HepG2 (cell line): ENCODE measurements around the gene ST8SIA4. TPM values are rescaled to one million over a fixed set of nuclear protein-coding genes. Genes with fewer than 3 reads are reported as not detected.

ENCODE experiments used
- CENPX ChIP-seq: sonication (generic); formaldehyde crosslinking; IDR thresholded peaks from 2 replicates; pipeline ENCODE4 v1.9.0; 2021; ENCODE audit warnings: mild to moderate bottlenecking, missing genetic modification reagents, moderate library complexity
- EEA1 ChIP-seq: sonication (generic); formaldehyde crosslinking; IDR thresholded peaks from 2 replicates; pipeline ENCODE4 v1.5.1; 2020; ENCODE audit warnings: mild to moderate bottlenecking, missing genetic modification reagents, borderline replicate concordance
- FOXJ3 ChIP-seq: sonication (generic); formaldehyde crosslinking; IDR thresholded peaks from 2 replicates; pipeline ENCODE4 v1.4.0; 2020; ENCODE audit warnings: missing genetic modification reagents, mild to moderate bottlenecking, borderline replicate concordance
- KAT7 ChIP-seq: IDR thresholded peaks from 2 replicates; pipeline ENCODE4 v1.6.1; 2018; ENCODE audit warnings: borderline replicate concordance, missing compliant biosample characterization
- MXD3 ChIP-seq: IDR thresholded peaks from 2 replicates; pipeline ENCODE4 v1.6.1; 2016; ENCODE audit warnings: mild to moderate bottlenecking, missing biosample characterization, missing genetic modification reagents
- NFAT5 ChIP-seq: sonication (generic); formaldehyde crosslinking; IDR thresholded peaks from 2 replicates; pipeline ENCODE4 v1.4.0; 2020; ENCODE audit warnings: missing genetic modification reagents
- WIZ ChIP-seq: sonication (generic); formaldehyde crosslinking; IDR thresholded peaks from 2 replicates; pipeline ENCODE4 v1.5.1; 2020; ENCODE audit warnings: mild to moderate bottlenecking, missing genetic modification reagents
- ZNF275 ChIP-seq: sonication (generic); formaldehyde crosslinking; IDR thresholded peaks from 2 replicates; pipeline ENCODE4 v1.8.0; 2022; ENCODE audit warnings: missing genetic modification reagents, mild to moderate bottlenecking, inconsistent platforms, borderline replicate concordance
- ZNF383 ChIP-seq: sonication (generic); formaldehyde crosslinking; IDR thresholded peaks from 2 replicates; pipeline ENCODE4 v1.4.0; 2020; ENCODE audit warnings: missing genetic modification reagents, mild to moderate bottlenecking, borderline replicate concordance
- ZNF740 ChIP-seq: sonication (generic); formaldehyde crosslinking; IDR thresholded peaks from 2 replicates; pipeline ENCODE4 v1.4.0; 2020; ENCODE audit warnings: missing genetic modification reagents
- polyA plus RNA-seq, 8 experiments: library from polyadenylated mRNA; depleted of rRNA in 3 of 8; stranded (reverse) in 7 of 8; unstranded in 1 of 8; fragments of >200 nt; fragmentation: Illumina TruSeq in 4 of 8; extraction: Trizol in 4 of 8; gene quantifications; 2 replicates each; pipeline versions ENCODE4 v1.2.1 to v1.2.3, GENCODE V29; 2011 to 2016; ENCODE audit warnings: low read depth in 4 of 8, missing spikeins in 1 of 8, mixed read lengths in 1 of 8; ENCODE audit not compliant: insufficient read depth in 1 of 8
- total RNA-seq, 5 experiments: library from RNA; depleted of rRNA; stranded (reverse); fragments of >200 nt; fragmentation: Illumina TruSeq; extraction: Trizol; gene quantifications; 2 replicates each; pipeline ENCODE4 v1.2.3, GENCODE V29; 2016; ENCODE audit warnings: low read depth in 1 of 5

ST8SIA4 gene
- total and polyA plus RNA-seq, 2 of the 13 experiments (the other 11 are each of a cell fraction or from before 2014, with no cell fraction given): not detected

- no peak for TF ChIP-seq ZNF383
- TF ChIP-seq ZNF275: no peak
- TF ChIP-seq NFAT5 (CRISPR knock-in tag): no peak
- TF ChIP-seq EEA1 (CRISPR knock-in tag): no peak
- no peak for TF ChIP-seq WIZ (CRISPR knock-in tag)
- TF ChIP-seq CENPX (CRISPR knock-in tag): no peak
- no peak for TF ChIP-seq MXD3 (CRISPR knock-in tag)
- no peak for TF ChIP-seq KAT7 (CRISPR knock-in tag)
- TF ChIP-seq ZNF740 (CRISPR knock-in tag): no peak
- no peak for TF ChIP-seq FOXJ3 (CRISPR knock-in tag)
These were observed 47.9 kb upstream of the ST8SIA4 start (continued) for GRCh38 chr5:100950985-100951384.
